Fibroblast of lung (primary cell): ENCODE data around the gene MKRN1.
"Not testable (repeated sequence)": the region's sequence is repeated elsewhere in the genome, so short reads cannot be mapped to it uniquely, and the experiment has no call there.

Experiments
- EZH2 ChIP-seq: IDR thresholded peaks from 2 replicates; pipeline ENCODE4 v1.5.1; 2012; ENCODE audit warnings: low read length, control low read depth, mild to moderate bottlenecking; ENCODE audit errors: missing control alignments
- TF ChIP-seq, protein P1 (sequence below), 2 donors: IDR thresholded peaks in 1 of 2; conservative IDR thresholded peaks in 1 of 2; 1 replicate in 1 of 2; 2 replicates in 1 of 2; pipeline ENCODE4 v1.5.1; 2011 to 2012; ENCODE audit warnings: low read length in 2 of 2, control low read depth in 1 of 2, inconsistent platforms in 1 of 2, low read depth in 1 of 2, mild to moderate bottlenecking in 1 of 2

DNA sequence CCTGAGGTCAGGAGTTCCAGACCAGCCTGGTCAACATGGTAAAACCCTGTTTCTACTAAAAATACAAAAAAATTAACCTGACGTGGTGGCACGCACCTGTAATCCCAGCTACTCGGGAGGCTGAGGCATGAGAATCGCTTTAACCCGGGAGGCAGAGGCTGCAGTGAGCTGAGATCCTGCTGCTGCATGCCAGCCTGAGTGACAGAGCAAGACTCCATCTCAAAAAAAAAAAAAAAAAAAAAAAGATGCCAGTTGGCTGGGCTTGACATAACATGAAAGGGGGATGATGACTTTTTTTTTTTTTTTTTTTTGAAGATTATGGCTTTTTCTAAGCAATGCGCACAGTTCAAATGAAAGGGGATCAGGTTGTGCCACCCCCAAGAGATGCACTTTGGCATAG lies 28.3 kb upstream of the MKRN1 start:
- TF ChIP-seq, protein P1, sequence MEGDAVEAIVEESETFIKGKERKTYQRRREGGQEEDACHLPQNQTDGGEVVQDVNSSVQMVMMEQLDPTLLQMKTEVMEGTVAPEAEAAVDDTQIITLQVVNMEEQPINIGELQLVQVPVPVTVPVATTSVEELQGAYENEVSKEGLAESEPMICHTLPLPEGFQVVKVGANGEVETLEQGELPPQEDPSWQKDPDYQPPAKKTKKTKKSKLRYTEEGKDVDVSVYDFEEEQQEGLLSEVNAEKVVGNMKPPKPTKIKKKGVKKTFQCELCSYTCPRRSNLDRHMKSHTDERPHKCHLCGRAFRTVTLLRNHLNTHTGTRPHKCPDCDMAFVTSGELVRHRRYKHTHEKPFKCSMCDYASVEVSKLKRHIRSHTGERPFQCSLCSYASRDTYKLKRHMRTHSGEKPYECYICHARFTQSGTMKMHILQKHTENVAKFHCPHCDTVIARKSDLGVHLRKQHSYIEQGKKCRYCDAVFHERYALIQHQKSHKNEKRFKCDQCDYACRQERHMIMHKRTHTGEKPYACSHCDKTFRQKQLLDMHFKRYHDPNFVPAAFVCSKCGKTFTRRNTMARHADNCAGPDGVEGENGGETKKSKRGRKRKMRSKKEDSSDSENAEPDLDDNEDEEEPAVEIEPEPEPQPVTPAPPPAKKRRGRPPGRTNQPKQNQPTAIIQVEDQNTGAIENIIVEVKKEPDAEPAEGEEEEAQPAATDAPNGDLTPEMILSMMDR (conservative IDR thresholded peaks at IDR 0.05 in 1 of 2, IDR thresholded peaks at IDR 0.05 in 1 of 2; ENCODE audit: low read depth in 1 of 2, low read length in 2 of 2): not testable (repeated sequence)
- not testable (repeated sequence) for TF ChIP-seq EZH2
